ENCODE data around the gene RFWD3. TPM values are rescaled to one million over a fixed set of nuclear protein-coding genes. Genes with fewer than 3 reads are reported as not detected.

The RFWD3 gene
- total RNA-seq, 1 donor from 2014 or later: 48.4 TPM

DNA sequence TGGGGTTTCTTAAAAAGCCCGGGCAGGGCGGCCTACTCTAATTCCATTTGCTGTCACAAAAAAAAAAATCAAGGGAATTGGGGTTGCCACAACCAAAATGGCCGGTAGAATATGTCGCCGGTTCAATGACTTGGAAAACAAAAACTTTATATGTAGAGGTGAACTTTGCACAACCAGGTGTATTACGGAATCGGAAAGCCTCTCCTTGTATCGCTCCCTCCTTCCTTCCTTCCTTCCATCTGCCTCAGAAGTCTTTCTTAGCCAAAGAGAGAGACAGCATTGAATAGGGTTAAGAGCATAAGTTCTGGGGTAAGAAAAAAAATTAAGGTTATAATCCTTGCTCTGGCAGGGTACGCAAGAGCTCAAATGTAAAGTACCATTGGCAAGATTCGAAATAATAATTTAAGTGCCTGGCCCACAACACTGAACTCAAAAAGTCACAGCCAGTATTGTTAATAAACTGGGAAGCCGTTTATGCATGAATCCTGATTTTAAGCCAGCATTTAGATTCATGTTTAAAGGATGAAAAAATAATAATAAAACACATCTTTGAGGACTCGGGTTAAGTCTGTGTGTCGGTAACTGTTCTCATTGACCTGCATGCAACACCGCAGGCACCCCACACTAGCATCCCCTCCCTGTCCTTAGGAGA lies 59.2 kb downstream of the RFWD3 start:
- Mint-ChIP-seq H3K27ac (peak overlapping the region; percentile 96), H3K36me3 (ENCODE audit: insufficient read depth) (no peaks in the 10 kb centered on the region), H3K4me1 (ENCODE audit: low read depth) (peaks cover 30% of the 10 kb centered on the region), H3K4me3 (ENCODE audit: low read depth) (peak overlapping the region; percentile 83), H3K9me3 (ENCODE audit: low read depth) (no peaks in the 10 kb centered on the region), H3K27me3 (no peaks in the 10 kb centered on the region)
- TF ChIP-seq, protein P1, sequence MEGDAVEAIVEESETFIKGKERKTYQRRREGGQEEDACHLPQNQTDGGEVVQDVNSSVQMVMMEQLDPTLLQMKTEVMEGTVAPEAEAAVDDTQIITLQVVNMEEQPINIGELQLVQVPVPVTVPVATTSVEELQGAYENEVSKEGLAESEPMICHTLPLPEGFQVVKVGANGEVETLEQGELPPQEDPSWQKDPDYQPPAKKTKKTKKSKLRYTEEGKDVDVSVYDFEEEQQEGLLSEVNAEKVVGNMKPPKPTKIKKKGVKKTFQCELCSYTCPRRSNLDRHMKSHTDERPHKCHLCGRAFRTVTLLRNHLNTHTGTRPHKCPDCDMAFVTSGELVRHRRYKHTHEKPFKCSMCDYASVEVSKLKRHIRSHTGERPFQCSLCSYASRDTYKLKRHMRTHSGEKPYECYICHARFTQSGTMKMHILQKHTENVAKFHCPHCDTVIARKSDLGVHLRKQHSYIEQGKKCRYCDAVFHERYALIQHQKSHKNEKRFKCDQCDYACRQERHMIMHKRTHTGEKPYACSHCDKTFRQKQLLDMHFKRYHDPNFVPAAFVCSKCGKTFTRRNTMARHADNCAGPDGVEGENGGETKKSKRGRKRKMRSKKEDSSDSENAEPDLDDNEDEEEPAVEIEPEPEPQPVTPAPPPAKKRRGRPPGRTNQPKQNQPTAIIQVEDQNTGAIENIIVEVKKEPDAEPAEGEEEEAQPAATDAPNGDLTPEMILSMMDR (IDR thresholded peaks at IDR 0.05; ENCODE audit: unreplicated experiment): no peak
- DNase-seq (ENCODE audit: low spot score, unreplicated experiment): no peak

DNA sequence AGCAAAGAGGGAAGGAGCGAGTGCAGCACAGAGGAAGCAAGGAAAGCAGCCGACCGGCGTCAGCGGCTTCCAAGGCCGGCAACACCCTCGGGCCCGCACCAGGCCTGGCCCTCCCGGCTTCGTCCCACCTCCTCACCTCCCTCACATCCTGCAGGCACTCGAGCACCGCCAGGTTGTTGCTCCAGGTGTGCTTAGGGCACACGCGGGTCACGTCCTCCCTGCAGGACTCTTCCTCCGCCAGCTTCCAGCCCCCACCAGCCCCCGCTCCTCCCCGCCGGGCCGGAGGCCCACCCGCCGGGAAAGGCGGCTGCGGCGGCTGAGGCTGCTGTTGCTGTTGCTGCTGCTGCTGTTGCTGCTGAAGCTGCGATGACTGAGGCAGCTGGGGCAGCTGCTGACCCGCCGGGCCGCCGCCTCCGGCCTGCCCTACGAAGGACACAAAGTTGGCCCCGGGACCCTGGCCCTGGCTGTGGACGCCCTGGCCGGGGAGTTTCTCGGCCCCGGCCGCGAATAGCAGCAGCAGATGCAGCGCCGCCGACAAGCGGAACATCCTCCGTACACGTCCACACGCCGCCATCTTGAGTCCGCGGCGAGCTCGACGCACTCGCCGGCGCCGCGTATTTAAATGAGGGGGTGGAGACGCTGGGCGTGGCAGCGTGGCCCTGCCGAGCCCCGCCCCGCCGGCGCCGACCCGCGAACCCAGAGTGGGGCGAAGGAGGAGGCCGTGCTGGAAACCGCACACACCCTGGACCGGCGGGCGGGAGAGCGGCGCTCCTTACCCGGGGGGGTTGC lies 60.0 kb downstream of the RFWD3 start, which contains the start of gene GLG1:
GLG1 (minus strand) TSS at position 594 of the 789 bp plus-strand sequence; CDS start at position 574, 20 bp downstream.
- Mint-ChIP-seq H3K27ac (peak within 1 kb of the TSS; percentile 96), H3K4me3 (ENCODE audit: low read depth) (peak within 1 kb of the TSS; percentile 83), H3K9me3 (ENCODE audit: low read depth) (no peaks in the 10 kb centered on the region), H3K27me3 (no peaks in the 10 kb centered on the region), H3K36me3 (ENCODE audit: insufficient read depth) (no peaks in the 10 kb centered on the region), H3K4me1 (ENCODE audit: low read depth) (peaks cover 33% of the 10 kb centered on the region)
- DNase-seq (ENCODE audit: low spot score, unreplicated experiment): peak; percentile 78
- TF ChIP-seq, protein P1 (IDR thresholded peaks at IDR 0.05; ENCODE audit: unreplicated experiment): no peak

DNA sequence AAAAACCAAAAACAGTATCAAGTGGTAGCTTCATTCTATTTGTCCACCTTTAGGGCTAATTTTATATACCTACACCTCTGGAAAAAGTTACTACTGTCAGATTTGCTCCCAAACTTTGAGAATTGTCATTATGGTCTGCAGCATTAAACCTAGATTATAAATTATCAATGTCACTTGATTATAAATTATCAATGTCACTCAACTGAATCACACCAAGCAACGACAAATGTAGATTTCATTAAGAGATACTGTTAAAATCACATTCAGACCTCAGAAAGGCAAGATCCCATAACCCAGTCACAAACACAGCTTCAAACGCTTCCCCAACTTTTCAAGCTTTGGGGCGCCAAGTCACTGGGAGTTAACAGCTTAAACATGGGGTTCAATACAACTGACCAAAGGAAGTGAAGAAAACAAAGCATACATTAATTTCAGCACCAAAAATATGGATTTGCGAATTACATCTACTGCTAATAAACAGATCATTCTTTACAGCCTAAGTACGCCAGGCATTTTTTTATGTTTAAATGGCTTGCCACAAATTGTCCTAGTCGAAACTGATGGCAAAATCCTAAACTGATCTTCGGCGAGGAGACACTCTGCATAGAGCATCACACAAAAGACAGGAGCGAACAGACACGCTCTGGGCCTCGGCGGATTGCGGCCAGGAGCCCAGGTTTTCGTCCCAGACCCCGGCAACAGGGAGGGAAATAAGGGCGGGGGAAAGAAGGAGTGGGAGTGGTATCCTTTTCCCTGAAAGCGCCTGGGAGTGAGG lies 60.7 kb downstream of the RFWD3 start:
- H3K27me3 Mint-ChIP-seq: no peaks in the 10 kb centered on the region
- peaks cover 35% of the 10 kb centered on the region for H3K4me1 Mint-ChIP-seq (ENCODE audit: low read depth)
- peak overlapping the region; percentile 96 for H3K27ac Mint-ChIP-seq
- no peaks in the 10 kb centered on the region for H3K9me3 Mint-ChIP-seq (ENCODE audit: low read depth)
- DNase-seq (ENCODE audit: low spot score, unreplicated experiment): no peak
- TF ChIP-seq, protein P1 (IDR thresholded peaks at IDR 0.05; ENCODE audit: unreplicated experiment): no peak
- H3K36me3 Mint-ChIP-seq (ENCODE audit: insufficient read depth): no peaks in the 10 kb centered on the region
- H3K4me3 Mint-ChIP-seq (ENCODE audit: low read depth): peak overlapping the region; percentile 83

- no peaks in the 10 kb centered on the region for H3K27me3 Mint-ChIP-seq
- TF ChIP-seq, protein P1 (IDR thresholded peaks at IDR 0.05; ENCODE audit: unreplicated experiment): no peak
- H3K36me3 Mint-ChIP-seq (ENCODE audit: insufficient read depth): no peaks in the 10 kb centered on the region
- no peak for DNase-seq (ENCODE audit: low spot score, unreplicated experiment)
- peaks cover 35% of the 10 kb centered on the region for H3K4me1 Mint-ChIP-seq (ENCODE audit: low read depth)
- H3K4me3 Mint-ChIP-seq (ENCODE audit: low read depth): peak overlapping the region; percentile 83
- H3K27ac Mint-ChIP-seq: peak overlapping the region; percentile 96
- H3K9me3 Mint-ChIP-seq (ENCODE audit: low read depth): no peaks in the 10 kb centered on the region
Observed at GRCh38 chr16:74605332-74605731, 61.3 kb downstream of the RFWD3 start.

- H3K27ac Mint-ChIP-seq: peak overlapping the region; percentile 29
- no peaks in the 10 kb centered on the region for H3K27me3 Mint-ChIP-seq
- peaks cover 4% of the 10 kb centered on the region for H3K36me3 Mint-ChIP-seq (ENCODE audit: insufficient read depth)
- TF ChIP-seq, protein P1 (IDR thresholded peaks at IDR 0.05; ENCODE audit: unreplicated experiment): no peak
- no peak for DNase-seq (ENCODE audit: low spot score, unreplicated experiment)
- H3K4me3 Mint-ChIP-seq (ENCODE audit: low read depth): peak overlapping the region; percentile 30
- peaks cover 35% of the 10 kb centered on the region for H3K4me1 Mint-ChIP-seq (ENCODE audit: low read depth)
- no peaks in the 10 kb centered on the region for H3K9me3 Mint-ChIP-seq (ENCODE audit: low read depth)
Observed at GRCh38 chr16:74603848-74604247, 62.8 kb downstream of the RFWD3 start.

All from progenitor cell of endocrine pancreas (in vitro differentiated cells).